HepG2 (cell line): ENCODE data around the gene FHDC1. TPM values are rescaled to one million over a fixed set of nuclear protein-coding genes. Genes with fewer than 3 reads are reported as not detected.

Experiments used
- ATAC-seq: fragments of 200-7000 bp; cut with Tn5 transposase; 3 replicates; pipeline ENCODE4 v1.9.1; 2020; ENCODE audit warnings: mild to moderate bottlenecking, moderate library complexity
- BruUV-seq: library from RNA; stranded (reverse); fragments of 400-500 nt; replicated peaks from 2 replicates; lab custom pipeline; 2021; lab: Mats Ljungman, UMichigan
- CTCF ChIA-PET: fragments of 300-600 bp; formaldehyde crosslinking; extraction: SDS; loops from one replicate; lab custom pipeline; 2021; ENCODE audit warnings: low total read pairs, inconsistent platforms, low intra/inter-chr PET ratio; lab: Yijun Ruan, JAX
- POLR2A ChIA-PET: fragments of 350-600 bp; sonication (Branson Sonifier 250); formaldehyde crosslinking; loops from one replicate; lab custom pipeline; 2020; ENCODE audit warnings: antibody characterized with exemption, inconsistent platforms; lab: Yijun Ruan, JAX
- DNase-seq: peaks from one replicate; pipeline ENCODE4 v3.0.0-alpha.2; 2015; ENCODE audit warnings: low spot score
- FAIRE-seq: peaks from 3 replicates; lab custom pipeline; 2011; peaks lifted over from hg19 to GRCh38; lab: Jason Lieb, UNC
- H2AFZ ChIP-seq: one replicate; pipeline ENCODE4 v1.6.1; 2011; ENCODE audit warnings: low read length, inconsistent platforms
- H3K27ac ChIP-seq: fragments of 300-600 bp; 3 replicates; pipeline ENCODE4 v1.8.0; 2011; ENCODE audit warnings: mixed run types, mild to moderate bottlenecking, mixed read lengths, low read length, inconsistent platforms; ENCODE audit not compliant: insufficient read depth; ENCODE audit errors: extremely low read length
- H3K27me3 ChIP-seq, 2 experiments: fragments of 200-600 bp in 1 of 2; 2 replicates in 1 of 2; 3 replicates in 1 of 2; pipeline versions ENCODE4 v1.6.0 to v1.8.0; 2011; ENCODE audit warnings: low read length in 2 of 2, mild to moderate bottlenecking in 2 of 2, moderate library complexity in 2 of 2, inconsistent platforms in 1 of 2; ENCODE audit not compliant: insufficient read depth in 2 of 2, control insufficient read depth in 1 of 2
- H3K36me3 ChIP-seq, 2 experiments: fragments of 200-600 bp in 1 of 2; replicated peaks in 1 of 2; 2 replicates in 1 of 2; 3 replicates in 1 of 2; pipeline versions ENCODE4 v1.5.1 to v1.8.0; 2011; ENCODE audit warnings: low read length in 2 of 2, inconsistent platforms in 1 of 2; ENCODE audit not compliant: insufficient read depth in 2 of 2, control insufficient read depth in 1 of 2
- H3K4me1 ChIP-seq: 2 replicates; pipeline ENCODE4 v1.5.1; 2012; ENCODE audit warnings: low read length, inconsistent platforms; ENCODE audit not compliant: insufficient read depth
- H3K4me2 ChIP-seq: 2 replicates; pipeline ENCODE4 v1.6.0; 2011; ENCODE audit warnings: low read depth, low read length, inconsistent platforms
- H3K4me3 ChIP-seq, 3 experiments: fragments of 200-600 bp in 1 of 3; sonication (generic), shearing (Covaris generic) in 1 of 3; replicated peaks in 1 of 3; 2 replicates each; pipeline ENCODE4 v1.5.1; 2011 to 2016; ENCODE audit warnings: low read length in 3 of 3, inconsistent platforms in 2 of 3, low read depth in 2 of 3, mild to moderate bottlenecking in 2 of 3, control low read depth in 1 of 3, mixed read lengths in 1 of 3; ENCODE audit not compliant: insufficient read depth in 1 of 3
- H3K79me2 ChIP-seq: one replicate; pipeline ENCODE4 v1.6.1; 2011; ENCODE audit warnings: low read length, inconsistent platforms; ENCODE audit not compliant: insufficient read depth
- H3K9ac ChIP-seq: 2 replicates; pipeline ENCODE4 v1.6.0; 2011; ENCODE audit warnings: mild to moderate bottlenecking, low read depth, low read length, inconsistent platforms; ENCODE audit not compliant: insufficient read depth
- H3K9me3 ChIP-seq: 2 replicates; pipeline ENCODE4 v1.5.1; 2012; ENCODE audit warnings: mild to moderate bottlenecking, low read length
- H4K20me1 ChIP-seq: 2 replicates; pipeline ENCODE4 v1.6.0; 2011; ENCODE audit warnings: inconsistent platforms, mild to moderate bottlenecking, low read length, moderate library complexity; ENCODE audit not compliant: insufficient read depth
- AKAP8 ChIP-seq: sonication (generic); formaldehyde crosslinking; IDR thresholded peaks from 2 replicates; pipeline ENCODE4 v1.5.1; 2020; ENCODE audit warnings: mild to moderate bottlenecking, missing genetic modification reagents
- ELF4 ChIP-seq: sonication (generic); formaldehyde crosslinking; IDR thresholded peaks from 2 replicates; pipeline ENCODE4 v1.5.0; 2020; ENCODE audit warnings: missing genetic modification reagents, mild to moderate bottlenecking, moderate library complexity, borderline replicate concordance
- KMT2A ChIP-seq: sonication (generic); formaldehyde crosslinking; IDR thresholded peaks from 2 replicates; pipeline ENCODE4 v1.4.0; 2020; ENCODE audit warnings: missing genetic modification reagents
- ZNF136 ChIP-seq: sonication (generic); formaldehyde crosslinking; IDR thresholded peaks from 2 replicates; pipeline ENCODE4 v1.8.1; 2022; ENCODE audit warnings: low read depth, mild to moderate bottlenecking, moderate library complexity, missing genetic modification reagents
- ZNF460 ChIP-seq: sonication (generic); formaldehyde crosslinking; IDR thresholded peaks from 2 replicates; pipeline ENCODE4 v1.5.1; 2020; ENCODE audit warnings: missing genetic modification reagents, mild to moderate bottlenecking, borderline replicate concordance
- ZNF549 ChIP-seq: sonication (generic); formaldehyde crosslinking; IDR thresholded peaks from 2 replicates; pipeline ENCODE4 v1.5.0; 2020; ENCODE audit warnings: missing genetic modification reagents
- ZSCAN12 ChIP-seq: sonication (generic); formaldehyde crosslinking; IDR thresholded peaks from 2 replicates; pipeline ENCODE4 v1.9.0; 2021; ENCODE audit warnings: mild to moderate bottlenecking, missing genetic modification reagents
- WGBS: methylation state at CpG from one replicate; pipeline ENCODE4 v1.1.6; 2017; ENCODE audit warnings: low lambda C conversion rate; 5-methylcytosine and 5-hydroxymethylcytosine counted together
- in situ Hi-C: cut with HindIII; loops from 2 replicates; pipeline ENCODE4 v1.10.0; 2017; ENCODE audit warnings: low pct_unique_long_range_greater_than_20kb; ENCODE audit not compliant: extremely low pct_ligation_motif_present
- intact Hi-C: fragments of 100-400 bp; cut with micrococcal nuclease; formaldehyde crosslinking; loops from one replicate; pipeline ENCODE4 v1.10.0; 2022; ENCODE audit not compliant: unreplicated experiment
- polyA plus RNA-seq, 8 experiments: library from polyadenylated mRNA; depleted of rRNA in 3 of 8; stranded (reverse) in 7 of 8; unstranded in 1 of 8; fragments of >200 nt; fragmentation: Illumina TruSeq in 4 of 8; extraction: Trizol in 4 of 8; gene quantifications; 2 replicates each; pipeline versions ENCODE4 v1.2.1 to v1.2.3, GENCODE V29; 2011 to 2016; ENCODE audit warnings: low read depth in 4 of 8, missing spikeins in 1 of 8, mixed read lengths in 1 of 8; ENCODE audit not compliant: insufficient read depth in 1 of 8
- total RNA-seq, 5 experiments: library from RNA; depleted of rRNA; stranded (reverse); fragments of >200 nt; fragmentation: Illumina TruSeq; extraction: Trizol; gene quantifications; 2 replicates each; pipeline ENCODE4 v1.2.3, GENCODE V29; 2016; ENCODE audit warnings: low read depth in 1 of 5

The FHDC1 gene
- total and polyA plus RNA-seq, 2 of the 13 experiments (the other 11 are each of a cell fraction or from before 2014, with no cell fraction given), result 0.07 to 0.15 TPM

- Histone ChIP-seq H4K20me1 (no peaks in the 10 kb centered on the region), H3K4me2 (no peak overlapping the region), H3K27me3 (no peaks in the 10 kb centered on the region; a peak in 1 of 5 replicates), H2AFZ (no peak overlapping the region)
- no TSS peak for BruUV-seq
- ChIA-PET POLR2A (no interaction called here), CTCF (no interaction called here)
- DNase-seq, result no peak
- intact Hi-C loops, result no loop called here
- FAIRE-seq, result no peak
- no peak for ATAC-seq
- TF ChIP-seq AKAP8 (CRISPR knock-in tag), result no peak
- no peak for TF ChIP-seq ZSCAN12 (CRISPR knock-in tag)
- TF ChIP-seq ELF4, result no peak
- TF ChIP-seq ZNF136 (CRISPR knock-in tag), result no peak
- TF ChIP-seq ZNF460 (CRISPR knock-in tag), result no peak
- no peak for TF ChIP-seq ZNF549 (CRISPR knock-in tag)
- TF ChIP-seq, all 625 proteins: peak for 0
- no peaks in the 10 kb centered on the region for H3K9me3 ChIP-seq
- no peaks in the 10 kb centered on the region for H3K79me2 ChIP-seq
- H3K4me3 ChIP-seq, result no peak overlapping the region
- no peak overlapping the region for H3K9ac ChIP-seq
- H3K36me3 ChIP-seq, result no peaks in the 10 kb centered on the region
- no peak overlapping the region for H3K27ac ChIP-seq
- 78% methylated on average over 3 of the region's 3 CpGs for WGBS
- in situ Hi-C loops, result no loop called here
- H3K4me1 ChIP-seq, result peaks cover 8% of the 10 kb centered on the region; the same call in 1 of the 2 replicates
Measured at GRCh38 chr4:152971053-152971452, 34.9 kb downstream of the FHDC1 start.

DNA sequence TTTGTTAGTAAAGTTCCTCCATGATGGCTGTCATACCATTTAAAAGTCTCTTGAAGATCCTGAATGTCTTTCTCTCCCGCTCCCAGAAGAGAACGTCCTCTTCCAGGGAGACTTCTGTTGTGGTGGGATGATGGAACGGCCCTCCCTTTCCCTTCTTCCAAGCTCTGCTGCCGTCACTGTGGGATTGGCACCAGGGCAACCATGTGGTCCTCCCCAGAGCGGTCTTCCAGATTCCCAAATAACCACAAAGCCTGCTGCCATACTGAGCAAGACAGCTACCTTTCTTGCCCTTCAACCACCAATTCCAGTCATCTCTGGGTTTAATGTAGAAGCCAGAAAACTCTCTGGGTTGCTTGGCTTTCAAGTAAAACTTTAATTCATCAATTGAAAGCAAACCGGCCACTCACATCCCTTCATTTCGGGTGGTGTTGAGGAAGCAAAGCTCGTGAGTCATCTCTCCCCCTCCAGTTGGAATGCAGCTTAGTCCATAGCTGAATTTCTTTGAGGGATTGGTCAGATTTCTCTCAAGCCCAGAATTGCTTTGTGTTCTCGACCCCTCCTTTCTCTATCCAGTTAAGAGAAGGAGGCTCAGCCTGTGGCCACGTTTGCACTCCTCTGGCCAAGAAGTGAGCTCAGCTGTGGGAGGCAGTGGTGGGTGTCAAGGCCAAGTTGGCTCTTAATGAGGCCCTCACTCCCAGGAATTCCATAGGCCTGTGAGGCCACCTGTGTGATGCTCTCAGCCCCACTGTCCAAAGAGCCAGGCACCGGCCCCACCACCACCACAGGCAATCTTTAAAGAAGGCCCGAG lies 36.9 kb downstream of the FHDC1 start:
- Histone ChIP-seq H3K27ac (no peak overlapping the region), H3K4me1 (peaks cover 8% of the 10 kb centered on the region; the same call in 1 of the 2 replicates), H2AFZ (no peak overlapping the region), H3K4me2 (no peak overlapping the region), H3K36me3 (no peaks in the 10 kb centered on the region), H3K79me2 (no peaks in the 10 kb centered on the region), H3K4me3 (no peak overlapping the region), H3K9me3 (no peaks in the 10 kb centered on the region), H4K20me1 (no peaks in the 10 kb centered on the region)
- 60% methylated on average over 12 of the region's 12 CpGs for WGBS
- intact Hi-C loops, result no loop called here
- FAIRE-seq, result no peak
- DNase-seq, result no peak
- in situ Hi-C loops, result no loop called here
- ChIA-PET CTCF (no interaction called here), POLR2A (no interaction called here)
- BruUV-seq, result no TSS peak
- TF ChIP-seq KMT2A (CRISPR knock-in tag), result no peak
- TF ChIP-seq, all 625 proteins: peak for 0
- ATAC-seq, result no peak
- Histone ChIP-seq H3K9ac (no peak overlapping the region), H3K27me3 (no peaks in the 10 kb centered on the region; a peak in 2 of 5 replicates)
